Motor neuron (in vitro differentiated cells): ENCODE measurements around the gene SLC35E3. TPM values are rescaled to one million over a fixed set of nuclear protein-coding genes. Genes with fewer than 3 reads are reported as not detected.

ENCODE experiments used
- total RNA-seq, 8 experiments: library from RNA; unstranded; fragments of 300-600 nt; gene quantifications; 2 replicates each; pipeline versions ENCODE4 v1.2.3 to v1.2.4, GENCODE V29; 2022

The SLC35E3 gene
- total RNA-seq, 8 experiments from 2014 or later = 2.7 to 7.2 (median 5.5) TPM

Other genes starting within 250 kb of the SLC35E3 start
- gene RAP1B, start 135.3 kb upstream of the SLC35E3 start, total RNA-seq = 100 to 1,000 TPM in 4 of 8 experiments, 10 to 100 TPM in 4; 58.6 to 203 (median 99.0) TPM
- 100 to 1,000 TPM in 1 of 8 experiments, 10 to 100 TPM in 7; 32.7 to 102 (median 35.7) TPM for gene NUP107, start 59.2 kb upstream of the SLC35E3 start, total RNA-seq
- gene MDM2, start 62.0 kb downstream of the SLC35E3 start, total RNA-seq = 100 to 1,000 TPM in 4 of 8 experiments, 10 to 100 TPM in 4; 33.6 to 384 (median 99.5) TPM
- 10 to 100 TPM in 3 of 8 experiments, under 1 TPM in 5; 0.21 to 28.9 (median 0.59) TPM for gene CPM, start 187.0 kb downstream of the SLC35E3 start, total RNA-seq